Glutamatergic neuron (in vitro differentiated cells): ENCODE results near the gene ZNF787. TPM values are rescaled to one million over a fixed set of nuclear protein-coding genes. Genes with fewer than 3 reads are reported as not detected.

Experiments used
- DNase-seq: peaks from one replicate; pipeline ENCODE4 v3.0.0; 2022
- H3K27ac Mint-ChIP-seq: one replicate; pipeline ENCODE4 v1.8.0; 2020; ENCODE audit warnings: mild to moderate bottlenecking, mixed read lengths, inconsistent platforms; ENCODE audit not compliant: unreplicated experiment
- H3K27me3 Mint-ChIP-seq: one replicate; pipeline ENCODE4 v1.8.0; 2020; ENCODE audit warnings: mild to moderate bottlenecking, moderate library complexity, mixed read lengths, inconsistent platforms; ENCODE audit not compliant: unreplicated experiment
- H3K36me3 Mint-ChIP-seq: one replicate; pipeline ENCODE4 v1.8.0; 2020; ENCODE audit warnings: mild to moderate bottlenecking, mixed read lengths, inconsistent platforms; ENCODE audit not compliant: unreplicated experiment
- H3K4me1 Mint-ChIP-seq: one replicate; pipeline ENCODE4 v1.8.0; 2020; ENCODE audit warnings: mild to moderate bottlenecking, low read depth, mixed read lengths, inconsistent platforms; ENCODE audit not compliant: unreplicated experiment
- H3K4me3 Mint-ChIP-seq: one replicate; pipeline ENCODE4 v1.8.0; 2020; ENCODE audit warnings: mild to moderate bottlenecking, mixed read lengths, inconsistent platforms; ENCODE audit not compliant: unreplicated experiment
- H3K9me3 Mint-ChIP-seq: one replicate; pipeline ENCODE4 v1.8.0; 2020; ENCODE audit warnings: mild to moderate bottlenecking, moderate library complexity, mixed read lengths, inconsistent platforms; ENCODE audit not compliant: unreplicated experiment
- total RNA-seq: library from RNA; stranded (reverse); fragmentation: NEBNext Ultra II Directional; extraction: Animal tissue kit (Norgen Biotek cat#: 25700); gene quantifications from one replicate; pipeline ENCODE4 v1.2.1, GENCODE V29; 2021; ENCODE audit not compliant: unreplicated experiment
- TF ChIP-seq, protein P1 (sequence below): fragments of 200-600 bp; sonication (generic); IDR thresholded peaks from one replicate; pipeline ENCODE4 v1.5.0; 2021; ENCODE audit not compliant: partially characterized antibody, unreplicated experiment

Gene ZNF787
- total RNA-seq, 1 donor from 2014 or later, result 59.7 TPM

DNA sequence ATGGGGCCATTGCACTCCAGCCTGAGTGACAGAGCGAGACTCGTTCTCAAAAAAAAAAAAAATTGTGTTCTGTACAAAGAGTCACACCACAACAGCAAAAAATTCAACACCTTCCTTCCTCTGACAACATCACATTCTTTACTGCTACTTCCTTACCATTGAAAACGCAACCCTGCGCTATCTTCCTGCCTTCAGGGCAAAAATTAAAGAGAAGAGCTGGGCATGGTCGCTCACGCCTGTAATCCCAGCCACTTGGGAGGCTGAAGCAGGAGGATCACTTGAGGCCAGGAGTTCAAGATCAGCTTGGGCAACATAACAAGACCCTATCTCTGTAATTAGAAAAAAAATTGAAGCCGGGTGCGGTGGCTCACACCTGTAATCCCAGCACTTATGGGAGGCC is 10.6 kb upstream of the ZNF787 start:
- H3K4me1 Mint-ChIP-seq, result peaks cover 17% of the 10 kb centered on the region
- TF ChIP-seq, protein P1, sequence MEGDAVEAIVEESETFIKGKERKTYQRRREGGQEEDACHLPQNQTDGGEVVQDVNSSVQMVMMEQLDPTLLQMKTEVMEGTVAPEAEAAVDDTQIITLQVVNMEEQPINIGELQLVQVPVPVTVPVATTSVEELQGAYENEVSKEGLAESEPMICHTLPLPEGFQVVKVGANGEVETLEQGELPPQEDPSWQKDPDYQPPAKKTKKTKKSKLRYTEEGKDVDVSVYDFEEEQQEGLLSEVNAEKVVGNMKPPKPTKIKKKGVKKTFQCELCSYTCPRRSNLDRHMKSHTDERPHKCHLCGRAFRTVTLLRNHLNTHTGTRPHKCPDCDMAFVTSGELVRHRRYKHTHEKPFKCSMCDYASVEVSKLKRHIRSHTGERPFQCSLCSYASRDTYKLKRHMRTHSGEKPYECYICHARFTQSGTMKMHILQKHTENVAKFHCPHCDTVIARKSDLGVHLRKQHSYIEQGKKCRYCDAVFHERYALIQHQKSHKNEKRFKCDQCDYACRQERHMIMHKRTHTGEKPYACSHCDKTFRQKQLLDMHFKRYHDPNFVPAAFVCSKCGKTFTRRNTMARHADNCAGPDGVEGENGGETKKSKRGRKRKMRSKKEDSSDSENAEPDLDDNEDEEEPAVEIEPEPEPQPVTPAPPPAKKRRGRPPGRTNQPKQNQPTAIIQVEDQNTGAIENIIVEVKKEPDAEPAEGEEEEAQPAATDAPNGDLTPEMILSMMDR, result no peak
- H3K27me3 Mint-ChIP-seq, result peaks cover 5% of the 10 kb centered on the region
- H3K9me3 Mint-ChIP-seq, result peaks cover 4% of the 10 kb centered on the region
- no peaks in the 10 kb centered on the region for H3K36me3 Mint-ChIP-seq
- H3K27ac Mint-ChIP-seq, result no peak overlapping the region
- H3K4me3 Mint-ChIP-seq, result no peak overlapping the region
- DNase-seq, result no peak

DNA sequence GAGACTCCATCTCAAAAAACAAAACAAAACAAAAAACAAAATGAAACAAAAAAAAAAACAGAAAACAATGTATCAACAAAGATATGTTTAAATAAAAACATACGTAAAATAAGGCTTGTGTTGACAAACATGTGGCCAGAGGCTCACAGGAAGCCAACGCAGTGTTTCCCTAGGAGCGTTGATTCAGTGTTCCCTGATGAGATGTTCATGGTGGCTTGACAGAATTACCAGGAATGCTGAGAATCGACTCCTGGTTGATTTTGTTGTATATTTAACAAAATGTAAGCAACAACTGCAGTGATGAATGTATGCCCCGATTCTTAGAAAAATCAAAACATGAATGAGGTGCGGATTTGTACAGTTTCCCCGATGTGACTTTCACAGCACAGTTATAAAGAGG is 8.9 kb upstream of the ZNF787 start:
- H3K4me1 Mint-ChIP-seq, result peaks cover 24% of the 10 kb centered on the region
- no peak overlapping the region for H3K4me3 Mint-ChIP-seq
- DNase-seq, result no peak
- TF ChIP-seq, protein P1, result no peak
- peaks cover 2% of the 10 kb centered on the region for H3K9me3 Mint-ChIP-seq
- H3K27ac Mint-ChIP-seq, result no peak overlapping the region
- peaks cover 5% of the 10 kb centered on the region for H3K27me3 Mint-ChIP-seq
- H3K36me3 Mint-ChIP-seq, result no peaks in the 10 kb centered on the region

DNA sequence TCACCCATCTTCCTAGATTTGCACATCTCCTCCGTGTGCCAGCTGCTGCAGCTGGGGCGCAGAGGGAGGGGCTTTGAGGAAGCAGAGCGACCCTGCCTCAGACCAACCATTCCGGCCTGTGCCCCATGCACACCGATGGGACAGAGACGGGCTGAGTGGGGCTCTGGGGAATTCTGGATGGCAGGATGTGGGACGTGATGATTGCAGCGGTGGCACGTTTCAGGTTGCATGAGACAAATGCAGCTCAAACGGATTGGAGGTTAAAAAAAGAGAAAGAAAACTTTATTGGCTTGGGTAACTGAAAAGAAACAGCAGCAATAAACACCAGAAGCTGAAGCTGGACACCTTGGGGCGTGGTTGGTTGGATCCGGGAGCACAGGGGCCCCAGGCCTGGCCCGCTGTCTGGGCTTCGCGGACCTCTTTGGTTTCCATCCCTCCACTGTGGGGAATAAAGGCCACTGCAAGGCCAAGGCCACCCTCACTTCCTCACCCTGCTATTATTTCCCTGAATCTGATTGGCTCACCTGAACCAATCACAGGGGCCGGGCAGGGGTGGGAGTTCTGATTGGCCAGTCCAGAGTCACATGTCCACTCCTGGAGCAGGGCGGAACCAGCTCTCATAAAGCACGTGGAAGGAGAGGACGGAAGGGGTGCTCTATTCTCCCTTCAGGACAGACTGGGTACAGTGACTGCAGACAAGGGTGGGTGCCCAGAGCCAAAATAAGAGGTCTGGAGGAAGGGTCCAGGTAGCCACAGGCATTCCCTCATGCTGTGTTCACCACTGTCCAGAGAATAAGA is 6.1 kb upstream of the ZNF787 start:
- Mint-ChIP-seq H3K27me3 (peaks cover 2% of the 10 kb centered on the region), H3K4me3 (no peak overlapping the region), H3K9me3 (peaks cover 2% of the 10 kb centered on the region), H3K27ac (no peak overlapping the region), H3K4me1 (peaks cover 10% of the 10 kb centered on the region), H3K36me3 (no peaks in the 10 kb centered on the region)
- no peak for DNase-seq
- TF ChIP-seq, protein P1, result no peak

DNA sequence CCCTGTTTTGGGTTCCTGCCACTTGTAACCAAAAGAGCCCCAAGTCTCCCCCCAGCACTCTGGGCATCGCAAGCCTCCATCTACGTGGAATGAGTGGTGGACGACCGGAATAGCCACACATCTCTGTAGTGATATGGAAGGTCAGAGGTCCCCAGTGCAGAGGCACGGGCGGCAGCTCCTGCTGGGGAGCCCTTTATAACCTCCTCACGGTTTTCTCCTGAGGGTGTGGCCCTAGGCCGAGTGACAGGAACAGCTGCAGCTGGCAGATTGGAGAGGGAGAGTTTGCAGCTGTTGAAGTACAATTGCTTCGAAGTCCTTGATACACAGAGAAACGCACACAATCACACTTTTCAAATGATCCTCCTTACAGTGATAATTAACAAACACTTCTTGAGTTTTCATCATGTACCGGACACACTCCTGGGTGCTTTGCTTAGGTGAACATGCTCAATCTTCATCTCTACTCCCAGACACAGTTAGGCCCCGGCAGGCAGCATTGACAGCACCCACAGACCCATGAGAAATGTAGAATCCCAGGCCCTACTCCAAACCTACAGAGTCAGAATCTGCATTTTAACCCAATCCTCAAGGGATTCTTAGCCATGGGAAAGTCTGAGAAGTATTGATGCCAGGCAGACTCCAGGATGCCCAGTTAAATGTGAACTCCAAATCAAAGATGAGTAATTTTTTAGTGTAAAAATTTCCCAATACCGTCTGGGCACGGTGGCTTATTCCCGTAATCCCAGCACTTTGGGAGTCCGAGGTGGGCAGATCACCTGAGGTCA is 4.9 kb upstream of the ZNF787 start:
- H3K9me3 Mint-ChIP-seq, result peaks cover 6% of the 10 kb centered on the region
- no peaks in the 10 kb centered on the region for H3K36me3 Mint-ChIP-seq
- TF ChIP-seq, protein P1, result no peak
- peak overlapping the region; percentile 52 for H3K4me3 Mint-ChIP-seq
- H3K27me3 Mint-ChIP-seq, result peaks cover 8% of the 10 kb centered on the region
- peaks cover 15% of the 10 kb centered on the region for H3K4me1 Mint-ChIP-seq
- peak overlapping the region; percentile 83 for H3K27ac Mint-ChIP-seq
- no peak for DNase-seq

DNA sequence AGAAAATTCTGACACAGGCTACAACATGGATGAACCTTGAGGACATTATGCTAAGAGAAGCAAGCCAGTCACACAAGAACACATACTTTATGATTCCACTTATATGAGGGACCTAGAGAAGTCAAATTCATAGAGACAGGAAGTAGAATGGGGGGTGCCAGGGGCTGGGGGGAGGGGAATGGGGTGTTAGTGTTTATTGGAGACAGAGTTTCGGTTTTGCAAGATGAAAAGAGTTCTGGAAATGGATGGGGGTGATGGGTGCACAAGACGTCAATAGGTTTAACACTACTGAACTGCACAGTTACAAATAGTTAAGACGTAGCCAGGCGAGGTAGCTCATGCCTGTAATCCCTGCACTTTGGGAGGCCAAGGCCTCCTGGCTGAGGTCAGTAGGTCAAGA is 3.5 kb upstream of the ZNF787 start:
- Mint-ChIP-seq H3K27me3 (peaks cover 8% of the 10 kb centered on the region), H3K4me1 (peaks cover 18% of the 10 kb centered on the region), H3K4me3 (no peak overlapping the region), H3K9me3 (peaks cover 6% of the 10 kb centered on the region), H3K27ac (no peak overlapping the region), H3K36me3 (no peaks in the 10 kb centered on the region)
- no peak for DNase-seq
- TF ChIP-seq, protein P1, result no peak
